ENCODE measurements around the gene BCL7B.
A peak's percentile ranks its signal among the peaks of the same experiment; 100 is the strongest.

The BCL7B gene

DNA sequence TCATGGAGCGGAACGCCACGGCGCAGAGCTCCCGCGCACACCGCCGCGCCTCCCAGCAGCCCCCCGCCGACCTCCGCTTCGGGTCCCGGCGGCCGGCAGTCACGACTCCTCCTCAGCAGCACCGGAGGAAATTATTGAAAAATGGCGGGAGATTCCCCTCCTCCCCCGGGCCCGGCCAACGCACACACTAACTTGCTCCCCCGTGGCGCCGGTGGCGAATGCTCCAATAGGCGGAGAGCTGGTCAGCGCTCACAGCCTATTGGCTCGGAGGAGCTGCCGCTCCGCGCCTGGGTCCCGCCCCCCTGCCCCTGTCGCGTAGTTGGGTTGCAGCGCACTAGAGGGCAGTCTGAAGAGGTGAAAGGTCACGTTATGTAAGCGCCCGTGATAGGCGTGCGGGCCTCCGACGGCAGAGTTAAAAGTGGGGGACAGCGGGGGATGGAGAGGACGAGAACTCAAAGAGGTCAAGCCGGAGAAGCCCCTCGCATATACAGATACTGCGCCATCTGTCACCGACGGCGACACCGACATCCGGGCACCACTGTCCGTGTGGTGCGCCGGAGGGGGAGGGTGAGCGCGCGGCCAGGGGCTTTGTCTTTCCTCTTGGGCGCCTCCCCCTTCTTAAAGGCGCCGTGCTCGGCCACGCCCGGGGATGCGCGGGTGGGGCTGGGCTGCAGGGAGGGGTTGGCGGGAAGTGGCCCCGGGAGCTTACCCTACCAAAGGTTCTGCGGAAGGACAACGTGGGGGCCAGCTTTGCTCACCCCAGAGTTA lies 35.2 kb downstream of the BCL7B start, which contains the start of gene BAZ1B:
Gene BAZ1B (minus strand): TSS at position 189 of the 768 bp plus-strand sequence. CDS start 360 bp downstream, outside the sequence.
- in situ Hi-C loops (cut with HindIII; ENCODE audit: low sequenced_read_pairs), result no loop called here
- H3K4me3 ChIP-seq (ENCODE audit: low read depth, low read length), result peak within 1 kb of the TSS; percentile 78
- TF ChIP-seq, protein P1, sequence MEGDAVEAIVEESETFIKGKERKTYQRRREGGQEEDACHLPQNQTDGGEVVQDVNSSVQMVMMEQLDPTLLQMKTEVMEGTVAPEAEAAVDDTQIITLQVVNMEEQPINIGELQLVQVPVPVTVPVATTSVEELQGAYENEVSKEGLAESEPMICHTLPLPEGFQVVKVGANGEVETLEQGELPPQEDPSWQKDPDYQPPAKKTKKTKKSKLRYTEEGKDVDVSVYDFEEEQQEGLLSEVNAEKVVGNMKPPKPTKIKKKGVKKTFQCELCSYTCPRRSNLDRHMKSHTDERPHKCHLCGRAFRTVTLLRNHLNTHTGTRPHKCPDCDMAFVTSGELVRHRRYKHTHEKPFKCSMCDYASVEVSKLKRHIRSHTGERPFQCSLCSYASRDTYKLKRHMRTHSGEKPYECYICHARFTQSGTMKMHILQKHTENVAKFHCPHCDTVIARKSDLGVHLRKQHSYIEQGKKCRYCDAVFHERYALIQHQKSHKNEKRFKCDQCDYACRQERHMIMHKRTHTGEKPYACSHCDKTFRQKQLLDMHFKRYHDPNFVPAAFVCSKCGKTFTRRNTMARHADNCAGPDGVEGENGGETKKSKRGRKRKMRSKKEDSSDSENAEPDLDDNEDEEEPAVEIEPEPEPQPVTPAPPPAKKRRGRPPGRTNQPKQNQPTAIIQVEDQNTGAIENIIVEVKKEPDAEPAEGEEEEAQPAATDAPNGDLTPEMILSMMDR (IDR thresholded peaks at IDR 0.05; ENCODE audit: low read depth, low read length, missing control alignments), result no peak
- DNase-seq (ENCODE audit: low read depth), result peak; percentile 93

DNA sequence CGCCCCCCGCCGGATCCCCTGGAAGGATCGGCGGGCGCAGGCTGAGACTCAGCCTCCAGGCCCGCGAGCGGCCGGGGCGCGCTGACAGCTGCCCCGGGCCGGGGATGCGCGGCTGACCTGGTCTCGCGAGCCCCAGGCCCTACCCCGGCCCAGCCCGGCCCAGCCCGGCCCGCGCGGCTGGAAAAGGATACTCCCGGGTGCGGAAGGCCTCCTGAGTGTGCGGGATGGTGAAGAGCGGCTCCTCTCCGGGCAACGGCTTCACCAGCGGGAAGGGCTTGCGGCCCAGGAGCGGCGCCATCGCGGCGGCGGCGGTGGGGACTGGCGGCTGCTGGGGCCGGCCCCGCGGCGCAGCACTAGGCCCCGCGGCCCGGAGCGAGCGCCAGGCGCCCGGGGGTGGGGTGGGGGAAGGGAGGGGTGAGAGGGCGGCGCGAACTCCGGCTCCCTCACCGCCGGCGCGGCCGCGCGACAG lies 35.8 kb downstream of the BCL7B start:
- in situ Hi-C loops (cut with HindIII; ENCODE audit: low sequenced_read_pairs), result no loop called here
- peak overlapping the region; percentile 78 for H3K4me3 ChIP-seq (ENCODE audit: low read depth, low read length)

DNA sequence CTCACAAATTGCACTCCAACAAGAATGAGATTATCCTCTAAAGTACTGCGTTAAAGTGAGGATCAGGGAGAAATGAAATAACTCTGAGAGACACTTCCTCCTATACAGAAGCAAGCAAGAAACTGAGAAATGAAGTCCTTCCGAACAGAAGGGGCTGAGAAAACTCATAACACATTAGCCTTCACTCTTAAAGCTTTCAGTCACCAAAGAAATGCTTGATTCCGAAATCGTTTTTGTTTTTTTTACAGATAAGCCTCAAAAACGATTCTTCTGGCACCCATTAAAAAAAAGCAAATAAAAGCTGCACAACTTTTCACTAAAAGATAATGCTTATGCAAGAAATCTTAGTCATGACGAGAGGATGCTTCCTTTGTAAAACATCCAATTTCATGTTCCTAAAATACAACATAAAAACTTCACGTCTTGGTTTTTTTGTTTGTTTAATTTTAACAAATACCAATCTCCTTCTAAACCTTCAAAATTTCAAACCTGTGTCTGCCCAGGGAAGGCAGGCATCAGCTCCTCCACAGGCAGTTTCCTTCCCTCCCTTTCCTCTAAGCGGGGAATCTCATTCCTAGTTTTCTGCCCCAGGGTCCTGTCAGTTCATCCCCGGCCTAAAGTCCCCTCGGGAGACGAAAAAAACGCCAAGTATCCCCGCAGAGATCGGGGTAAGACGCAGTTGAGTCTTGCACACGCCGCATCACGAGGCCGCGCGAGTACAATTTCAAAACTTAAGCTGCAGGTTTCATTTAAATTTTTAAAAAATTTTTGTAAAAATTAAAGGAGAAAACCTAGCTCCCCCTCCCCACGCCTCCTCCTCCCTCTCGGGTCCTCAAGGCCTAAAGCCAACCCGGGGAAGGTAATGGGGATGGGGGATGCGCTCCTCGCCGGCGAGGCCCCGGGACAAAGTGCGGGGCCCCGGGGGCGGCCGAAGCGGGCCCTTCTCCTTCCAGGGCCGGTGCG lies 36.5 kb downstream of the BCL7B start:
- peak overlapping the region; percentile 78 for H3K4me3 ChIP-seq (ENCODE audit: low read depth, low read length)
- TF ChIP-seq, protein P1 (IDR thresholded peaks at IDR 0.05; ENCODE audit: low read depth, low read length, missing control alignments), result no peak
- no peak for DNase-seq (ENCODE audit: low read depth)
- in situ Hi-C loops (cut with HindIII; ENCODE audit: low sequenced_read_pairs), result no loop called here

More for the DNA sequence above, 35.8 kb downstream of the BCL7B start:
- no peak for DNase-seq (ENCODE audit: low read depth)
- TF ChIP-seq, protein P1 (IDR thresholded peaks at IDR 0.05; ENCODE audit: low read depth, low read length, missing control alignments), result no peak

DNA sequence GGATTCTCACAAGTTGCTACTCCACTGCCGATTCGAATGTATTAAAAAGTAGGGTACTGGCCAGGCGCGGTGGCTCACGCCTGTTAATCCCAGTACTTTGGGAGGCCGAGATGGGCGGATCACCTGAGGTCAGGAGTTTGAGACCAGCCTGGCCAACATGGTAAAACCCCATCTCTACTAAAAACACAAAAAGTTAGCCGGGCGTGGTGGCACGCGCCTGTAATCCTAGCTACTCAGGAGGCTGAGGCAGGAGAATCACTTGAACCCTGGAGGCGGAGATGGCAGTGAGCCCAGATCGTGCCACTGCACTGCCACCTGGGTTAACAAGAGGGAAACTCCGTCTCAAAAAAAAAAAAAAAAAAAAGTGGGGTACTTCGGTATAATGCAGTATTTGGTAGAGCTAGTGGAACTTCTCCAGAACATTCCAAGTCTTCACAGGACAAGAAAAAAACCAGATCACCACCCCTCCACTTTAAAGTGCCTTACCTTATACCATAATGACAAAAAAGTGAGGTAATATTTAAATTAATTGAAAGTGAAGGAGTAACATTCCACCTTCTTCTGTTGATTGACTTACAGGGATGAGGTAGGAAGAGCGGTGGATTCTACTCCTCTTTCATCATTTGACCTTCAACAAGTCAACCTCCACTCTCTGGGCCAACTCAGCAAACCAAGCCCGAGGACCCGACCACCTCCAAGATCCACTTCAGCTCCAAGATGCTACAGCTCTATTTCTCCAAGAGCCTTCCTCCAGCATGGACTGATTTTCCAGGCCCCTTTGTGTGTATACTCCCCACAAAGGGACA lies 37.4 kb downstream of the BCL7B start:
- in situ Hi-C loops (cut with HindIII; ENCODE audit: low sequenced_read_pairs), result loop anchor here (5.0 kb wide), 1 partner anchor 48 kb away; no protein-coding TSS in a partner anchor
- H3K4me3 ChIP-seq (ENCODE audit: low read depth, low read length), result peak overlapping the region; percentile 78
- TF ChIP-seq, protein P1 (IDR thresholded peaks at IDR 0.05; ENCODE audit: low read depth, low read length, missing control alignments), result no peak
- DNase-seq (ENCODE audit: low read depth), result no peak

DNA sequence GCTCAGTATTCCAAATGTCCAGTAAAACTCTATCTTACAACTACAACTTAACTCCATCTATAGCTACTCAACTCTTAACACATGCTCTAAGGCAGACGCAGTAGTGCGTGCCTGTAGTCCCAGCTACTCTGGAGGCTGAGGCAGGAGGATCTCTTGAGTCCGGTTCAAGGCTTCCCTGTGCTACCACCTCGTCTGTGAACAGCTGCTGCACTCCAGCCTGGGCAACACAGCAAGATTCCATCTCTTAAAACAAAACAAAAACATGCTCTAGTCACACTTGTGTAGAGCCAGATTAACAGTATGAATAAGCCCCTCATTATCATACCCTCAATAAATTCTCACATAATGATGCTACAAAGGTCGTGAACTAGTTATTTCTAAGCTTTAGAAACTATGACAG lies 39.0 kb downstream of the BCL7B start:
- H3K4me3 ChIP-seq (ENCODE audit: low read depth, low read length), result no peak overlapping the region
- in situ Hi-C loops (cut with HindIII; ENCODE audit: low sequenced_read_pairs), result loop anchor here (5.0 kb wide), 1 partner anchor 46 kb away; no protein-coding TSS in a partner anchor
- TF ChIP-seq, protein P1 (IDR thresholded peaks at IDR 0.05; ENCODE audit: low read depth, low read length, missing control alignments), result no peak
- DNase-seq (ENCODE audit: low read depth), result no peak

All from astrocyte of the cerebellum (primary cell).